Measurements from ENCODE around the gene PAQR4.
A peak's percentile ranks its signal among the peaks of the same experiment; 100 is the strongest.

PAQR4 gene

DNA sequence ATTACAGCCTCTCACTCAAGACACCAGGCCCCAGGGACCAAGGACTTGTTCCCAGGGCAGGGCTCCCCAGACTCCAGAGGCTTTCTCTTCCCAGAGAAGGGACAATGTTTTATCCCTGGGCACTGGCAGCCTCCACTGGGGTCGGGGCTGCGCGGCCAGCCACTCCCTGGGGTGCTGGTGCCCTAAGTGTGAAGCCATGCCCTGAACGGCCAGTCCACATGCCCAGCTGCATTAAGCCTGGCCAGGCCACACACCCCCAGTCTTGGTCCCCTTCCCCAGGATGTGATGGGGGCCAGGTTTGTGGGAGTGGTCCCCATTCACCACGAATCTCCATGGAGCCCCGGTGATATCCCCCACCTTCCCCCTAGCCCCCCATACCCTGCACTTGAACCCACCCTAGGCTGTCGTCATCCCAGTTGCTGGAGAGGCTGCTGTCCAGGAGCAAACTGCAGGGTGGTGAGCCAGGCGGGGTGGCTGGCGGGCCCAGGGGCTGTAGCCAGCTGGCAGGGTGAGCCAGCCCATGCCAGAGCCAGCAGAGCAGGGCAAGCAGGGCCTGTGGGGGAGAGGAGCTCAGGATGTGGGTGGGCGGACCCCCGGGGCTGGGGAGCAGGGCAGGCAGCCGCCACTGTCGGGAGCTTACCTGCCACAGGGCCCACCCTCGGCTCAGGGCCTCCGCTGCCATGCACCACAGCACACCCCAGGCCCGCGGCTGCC, 4.6 kb downstream of the PAQR4 start:
- H3K4me3 ChIP-seq (ENCODE audit: low read depth, low read length): no peak overlapping the region
- no peaks in the 10 kb centered on the region for H3K27me3 ChIP-seq (ENCODE audit: insufficient read depth, low read depth, severe bottlenecking)
- H3K9me3 ChIP-seq (ENCODE audit: severe bottlenecking): no peaks in the 10 kb centered on the region
- H3K27ac ChIP-seq: peak overlapping the region; percentile 36
- DNase-seq: no peak
- TF ChIP-seq, protein P1, sequence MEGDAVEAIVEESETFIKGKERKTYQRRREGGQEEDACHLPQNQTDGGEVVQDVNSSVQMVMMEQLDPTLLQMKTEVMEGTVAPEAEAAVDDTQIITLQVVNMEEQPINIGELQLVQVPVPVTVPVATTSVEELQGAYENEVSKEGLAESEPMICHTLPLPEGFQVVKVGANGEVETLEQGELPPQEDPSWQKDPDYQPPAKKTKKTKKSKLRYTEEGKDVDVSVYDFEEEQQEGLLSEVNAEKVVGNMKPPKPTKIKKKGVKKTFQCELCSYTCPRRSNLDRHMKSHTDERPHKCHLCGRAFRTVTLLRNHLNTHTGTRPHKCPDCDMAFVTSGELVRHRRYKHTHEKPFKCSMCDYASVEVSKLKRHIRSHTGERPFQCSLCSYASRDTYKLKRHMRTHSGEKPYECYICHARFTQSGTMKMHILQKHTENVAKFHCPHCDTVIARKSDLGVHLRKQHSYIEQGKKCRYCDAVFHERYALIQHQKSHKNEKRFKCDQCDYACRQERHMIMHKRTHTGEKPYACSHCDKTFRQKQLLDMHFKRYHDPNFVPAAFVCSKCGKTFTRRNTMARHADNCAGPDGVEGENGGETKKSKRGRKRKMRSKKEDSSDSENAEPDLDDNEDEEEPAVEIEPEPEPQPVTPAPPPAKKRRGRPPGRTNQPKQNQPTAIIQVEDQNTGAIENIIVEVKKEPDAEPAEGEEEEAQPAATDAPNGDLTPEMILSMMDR (IDR thresholded peaks at IDR 0.05; ENCODE audit: low read depth, low read length): no peak
- peaks cover 91% of the 10 kb centered on the region for H3K36me3 ChIP-seq

DNA sequence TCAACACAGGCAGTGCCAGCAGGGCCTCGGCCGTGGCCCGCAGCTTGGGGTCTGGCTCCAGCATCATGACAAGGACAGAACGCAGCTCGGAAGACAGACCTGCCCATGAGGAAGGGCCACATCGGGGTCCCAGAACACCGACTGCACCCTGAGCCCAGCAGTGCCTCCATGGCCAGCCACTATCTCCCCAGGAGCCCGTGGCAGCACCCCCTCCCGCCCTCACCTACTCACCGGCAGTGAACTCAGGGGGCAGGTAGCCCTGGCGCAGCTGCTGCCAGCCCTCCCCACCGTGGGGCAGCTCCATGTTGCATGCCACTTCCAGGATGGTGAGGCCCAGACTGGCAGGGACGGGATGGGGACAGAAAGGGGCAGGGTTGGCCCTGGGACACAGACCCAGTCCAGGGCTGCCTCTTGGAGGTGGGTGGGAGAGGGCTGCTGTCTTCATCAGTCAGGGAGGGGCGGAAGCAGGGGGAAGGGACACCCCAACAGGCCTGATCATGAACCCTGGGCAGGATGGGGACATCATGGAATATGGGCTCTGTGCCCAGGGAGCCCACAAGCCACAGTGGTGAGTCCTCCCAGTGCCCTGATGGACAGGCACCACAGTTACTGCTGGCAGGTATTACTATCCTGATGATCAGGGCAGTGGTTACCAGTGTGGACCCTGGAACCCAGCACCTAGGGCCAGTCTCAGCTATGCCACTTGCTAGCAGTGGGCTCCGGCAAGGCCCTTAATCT, 5.3 kb downstream of the PAQR4 start:
- no peak for DNase-seq
- Histone ChIP-seq H3K27me3 (ENCODE audit: insufficient read depth, low read depth, severe bottlenecking) (no peaks in the 10 kb centered on the region), H3K4me3 (ENCODE audit: low read depth, low read length) (no peak overlapping the region), H3K36me3 (peaks cover 97% of the 10 kb centered on the region), H3K9me3 (ENCODE audit: severe bottlenecking) (no peaks in the 10 kb centered on the region), H3K27ac (0 out of 2 replicates have a peak overlapping the region, but pooled peaks have one; percentile 21)
- TF ChIP-seq, protein P1 (IDR thresholded peaks at IDR 0.05; ENCODE audit: low read depth, low read length): no peak

DNA sequence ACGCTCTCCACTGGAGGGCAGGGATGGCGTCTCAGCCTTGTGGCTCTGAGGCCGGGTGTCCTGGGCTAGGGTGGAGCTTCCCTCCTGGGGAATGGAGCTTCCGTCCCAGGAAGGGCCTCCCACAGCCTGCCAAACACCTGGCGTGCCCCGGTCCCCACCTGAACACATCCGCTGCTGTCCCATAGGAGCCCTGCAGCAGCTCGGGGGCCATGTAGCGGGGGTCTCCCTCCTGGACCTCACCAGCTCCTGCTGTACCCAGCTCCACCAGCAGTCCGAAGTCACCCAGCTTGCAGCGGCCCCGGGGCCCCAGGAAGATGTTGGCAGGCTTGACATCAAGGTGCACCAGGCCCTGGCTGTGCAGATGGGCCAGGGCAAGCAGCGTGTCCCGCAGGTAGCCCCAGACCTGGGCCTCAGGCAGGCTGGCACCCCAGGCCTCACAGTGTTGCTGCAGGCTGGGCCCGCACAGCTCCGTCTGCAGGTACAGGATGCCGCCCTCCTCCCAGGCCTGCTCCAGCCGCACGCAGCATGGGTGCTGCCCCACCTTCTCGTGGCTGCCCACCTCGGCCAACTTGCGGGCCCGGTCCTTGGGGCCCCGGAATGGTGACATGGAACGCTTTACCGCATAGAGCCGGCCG, 6.1 kb downstream of the PAQR4 start:
- peaks cover 92% of the 10 kb centered on the region for H3K36me3 ChIP-seq

DNA sequence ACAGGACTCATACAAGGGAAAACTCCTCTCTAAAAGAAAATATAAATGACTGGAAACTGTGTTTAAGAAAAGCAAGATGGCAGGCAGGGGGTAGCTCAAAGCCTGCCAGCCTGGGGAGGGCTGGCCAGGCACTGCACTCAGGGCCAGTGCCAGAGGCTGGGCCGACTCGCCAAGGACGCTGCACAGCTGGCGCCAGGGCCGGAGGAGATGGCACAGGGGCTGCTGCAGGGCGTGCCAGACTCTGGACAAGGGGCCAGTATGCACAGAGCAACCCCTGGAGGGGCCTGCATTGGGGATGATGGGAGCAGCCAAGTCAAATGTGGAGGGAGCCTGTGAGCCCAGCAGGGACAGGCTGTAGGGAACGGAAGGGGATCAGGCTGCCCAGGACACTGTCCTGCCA, 7.1 kb downstream of the PAQR4 start:
- H3K36me3 ChIP-seq: peaks cover 83% of the 10 kb centered on the region
- DNase-seq: no peak

More for the DNA sequence above, 6.1 kb downstream of the PAQR4 start:
- Histone ChIP-seq H3K27me3 (ENCODE audit: insufficient read depth, low read depth, severe bottlenecking) (no peaks in the 10 kb centered on the region), H3K27ac (no peak overlapping the region), H3K9me3 (ENCODE audit: severe bottlenecking) (no peaks in the 10 kb centered on the region), H3K4me3 (ENCODE audit: low read depth, low read length) (no peak overlapping the region)
- TF ChIP-seq, protein P1 (IDR thresholded peaks at IDR 0.05; ENCODE audit: low read depth, low read length): no peak
- DNase-seq: no peak

DNA sequence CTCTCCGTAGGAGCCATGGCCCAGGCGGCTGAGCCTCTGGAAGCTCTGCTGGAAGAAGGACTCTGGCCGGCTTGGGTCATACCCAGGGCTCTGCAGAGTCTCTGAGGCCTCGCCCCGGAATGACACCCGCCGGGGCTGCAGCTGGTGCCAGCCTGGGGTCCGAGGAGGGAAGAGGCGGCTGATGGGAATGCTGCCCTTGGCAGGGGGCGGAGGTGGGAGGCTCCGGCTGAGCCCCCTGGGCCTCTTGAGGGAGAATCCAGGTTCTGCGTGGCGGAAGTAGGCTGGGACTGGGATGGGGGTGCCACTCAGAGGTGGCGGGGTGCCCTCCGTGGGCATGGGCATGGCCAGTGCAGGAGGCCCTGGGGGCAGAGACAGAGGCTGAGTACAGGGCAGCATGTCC, 7.5 kb downstream of the PAQR4 start:
- DNase-seq: no peak
- TF ChIP-seq, protein P1 (IDR thresholded peaks at IDR 0.05; ENCODE audit: low read depth, low read length): no peak
- Histone ChIP-seq H3K4me3 (ENCODE audit: low read depth, low read length) (no peak overlapping the region), H3K9me3 (ENCODE audit: severe bottlenecking) (no peaks in the 10 kb centered on the region), H3K27me3 (ENCODE audit: insufficient read depth, low read depth, severe bottlenecking) (no peaks in the 10 kb centered on the region), H3K36me3 (peaks cover 78% of the 10 kb centered on the region), H3K27ac (no peak overlapping the region)

More for the DNA sequence above, 7.1 kb downstream of the PAQR4 start:
- H3K27me3 ChIP-seq (ENCODE audit: insufficient read depth, low read depth, severe bottlenecking): no peaks in the 10 kb centered on the region
- no peak overlapping the region for H3K27ac ChIP-seq
- H3K4me3 ChIP-seq (ENCODE audit: low read depth, low read length): no peak overlapping the region
- TF ChIP-seq, protein P1 (IDR thresholded peaks at IDR 0.05; ENCODE audit: low read depth, low read length): no peak
- H3K9me3 ChIP-seq (ENCODE audit: severe bottlenecking): no peaks in the 10 kb centered on the region
